H1 (cell line): ENCODE data around the gene LRP2BP.

Experiments
- CHD2 ChIP-seq: IDR thresholded peaks from 2 replicates; pipeline ENCODE4 v1.6.1; 2012; ENCODE audit warnings: low read length, improper control_type of control experiment
- CREB1 ChIP-seq: IDR thresholded peaks from 2 replicates; pipeline ENCODE4 v1.6.1; 2012; ENCODE audit warnings: inconsistent platforms
- CTCF ChIP-seq, 3 experiments: IDR thresholded peaks; 1 replicate in 2 of 3; 2 replicates in 1 of 3; pipeline versions ENCODE4 v1.5.1 to v1.6.1; 2011; ENCODE audit warnings: low read length in 3 of 3, mild to moderate bottlenecking in 3 of 3, inconsistent platforms in 2 of 3, low read depth in 1 of 3, moderate library complexity in 1 of 3; ENCODE audit not compliant: insufficient read depth in 1 of 3; ENCODE audit errors: control extremely low read depth in 1 of 3
- POLR2A ChIP-seq, 2 experiments: IDR thresholded peaks; 1 replicate in 1 of 2; 2 replicates in 1 of 2; pipeline ENCODE4 v1.6.1; 2011; ENCODE audit warnings: low read depth in 2 of 2, low read length in 2 of 2, mild to moderate bottlenecking in 2 of 2; ENCODE audit errors: control extremely low read depth in 1 of 2
- SP1 ChIP-seq: IDR thresholded peaks from 2 replicates; pipeline ENCODE4 v1.6.1; 2011; ENCODE audit warnings: low read depth, low read length
- ZNF274 ChIP-seq: IDR thresholded peaks from 2 replicates; pipeline ENCODE4 v1.7.0; 2012; ENCODE audit warnings: low read length, borderline replicate concordance; ENCODE audit errors: extremely low read depth

GRCh38 chr4:185435466-185435865 is 39.7 kb upstream of the LRP2BP start:
- no peak for TF ChIP-seq SP1
- no peak for TF ChIP-seq CHD2
- TF ChIP-seq CTCF (IDR thresholded peaks at IDR 0.05; ENCODE audit: control extremely low read depth in 1 of 3, insufficient read depth in 1 of 3, low read depth in 1 of 3, low read length in 3 of 3), result no peak
- no peak for TF ChIP-seq ZNF274
- no peak for TF ChIP-seq CREB1
- no peak for TF ChIP-seq POLR2A (IDR thresholded peaks at IDR 0.05; ENCODE audit: control extremely low read depth in 1 of 2, low read depth in 2 of 2, low read length in 2 of 2)
